K562 (cell line): Measurements from ENCODE around the gene ZCCHC3. TPM values are rescaled to one million over a fixed set of nuclear protein-coding genes. Genes with fewer than 3 reads are reported as not detected.

Source experiments
- CCNT2 ChIP-seq: IDR thresholded peaks from 2 replicates; pipeline ENCODE4 v1.6.1; 2011; ENCODE audit warnings: borderline replicate concordance, low read depth, mild to moderate bottlenecking, moderate library complexity, mixed read lengths, low read length; ENCODE audit not compliant: insufficient read length; ENCODE audit errors: extremely low read depth
- DIDO1 ChIP-seq: fragments of 450-650 bp; IDR thresholded peaks from 2 replicates; pipeline ENCODE4 v1.6.1; 2016; ENCODE audit warnings: low read depth, missing biosample characterization, missing genetic modification characterization
- FOSL1 ChIP-seq: fragments of 200-800 bp; sonication (Bioruptor generic); conservative IDR thresholded peaks from 2 replicates; pipeline ENCODE4 v1.6.1; 2016; ENCODE audit warnings: missing genetic modification characterization, missing compliant biosample characterization
- HDAC8 ChIP-seq: fragments of 450-650 bp; IDR thresholded peaks from 2 replicates; pipeline ENCODE4 v1.6.1; 2016; ENCODE audit warnings: mild to moderate bottlenecking, missing genetic modification characterization, moderate library complexity, missing compliant biosample characterization
- PHF21A ChIP-seq: fragments of 450-650 bp; IDR thresholded peaks from 2 replicates; pipeline ENCODE4 v1.6.1; 2017; ENCODE audit warnings: low read depth, borderline replicate concordance
- SREBF1 ChIP-seq: fragments of 150-350 bp; IDR thresholded peaks from 2 replicates; pipeline ENCODE4 v1.6.1; 2014; ENCODE audit warnings: antibody characterized with exemption, low read depth, low read length, borderline replicate concordance
- TARDBP ChIP-seq: fragments of 450-650 bp; IDR thresholded peaks from 2 replicates; pipeline ENCODE4 v1.6.1; 2016
- ZNF23 ChIP-seq: fragments of 250-450 bp; sonication (Bioruptor Pico); IDR thresholded peaks from 2 replicates; pipeline ENCODE4 v1.4.0; 2020; ENCODE audit warnings: mild to moderate bottlenecking
- polyA plus RNA-seq, 8 experiments: library from polyadenylated mRNA; depleted of rRNA in 4 of 8; stranded (reverse) in 5 of 8; unstranded in 3 of 8; fragments of >200 nt; fragmentation: Nextera tagmentation in 2 of 8; fragmentation: Illumina TruSeq in 1 of 8; extraction: Ambion mirVana in 2 of 8; extraction: Trizol in 1 of 8; gene quantifications; 2 replicates each; pipeline versions ENCODE4 v1.2.1 to v1.2.3, GENCODE V29; 2011 to 2014; ENCODE audit warnings: inconsistent platforms in 1 of 8, missing spikeins in 1 of 8
- total RNA-seq, 7 experiments: library from RNA; depleted of rRNA in 6 of 7; stranded (reverse); fragments of >200 nt in 6 of 7; fragmentation: Illumina TruSeq in 2 of 7; extraction: Trizol in 2 of 7; gene quantifications; 2 replicates each; pipeline versions ENCODE4 v1.2.1 to v1.2.3, GENCODE V29; 2011 to 2021; ENCODE audit warnings: low replicate concordance in 1 of 7
- TF ChIP-seq, protein P1 (sequence below): sonication (generic); formaldehyde crosslinking; IDR thresholded peaks from 2 replicates; pipeline ENCODE4 v1.9.0; 2022; ENCODE audit warnings: mild to moderate bottlenecking, missing genetic modification reagents
- TF ChIP-seq, protein P2 (sequence below): sonication (generic); formaldehyde crosslinking; IDR thresholded peaks from 2 replicates; pipeline ENCODE4 v1.8.1; 2023; ENCODE audit warnings: mild to moderate bottlenecking, missing genetic modification reagents
- TF ChIP-seq, protein P3 (sequence below), 2 experiments: fragments of 450-650 bp; IDR thresholded peaks; 2 replicates each; pipeline ENCODE4 v1.6.1; 2016
- TF ChIP-seq, protein P4 (sequence below): fragments of 450-650 bp; formaldehyde crosslinking; IDR thresholded peaks from 2 replicates; pipeline ENCODE4 v1.4.0; 2020; ENCODE audit warnings: mild to moderate bottlenecking, moderate library complexity
- TF ChIP-seq, protein P5 (sequence below), 2 experiments: IDR thresholded peaks; 2 replicates each; pipeline ENCODE4 v1.6.1; 2012; ENCODE audit warnings: improper control_type of control experiment in 2 of 2, low read depth in 2 of 2, low read length in 2 of 2, borderline replicate concordance in 1 of 2
- TF ChIP-seq, protein P6 (sequence below): fragments of 250-450 bp; sonication (Bioruptor Pico); IDR thresholded peaks from 2 replicates; pipeline ENCODE4 v1.8.0; 2021; ENCODE audit warnings: mild to moderate bottlenecking, moderate library complexity
- TF ChIP-seq, protein P7 (sequence below): IDR thresholded peaks from 3 replicates; pipeline ENCODE4 v1.6.1; 2011; ENCODE audit warnings: borderline replicate concordance, mild to moderate bottlenecking; ENCODE audit not compliant: insufficient read length, insufficient read depth

The ZCCHC3 gene
- total and polyA plus RNA-seq, 9 of the 15 experiments (the other 6 are each of a cell fraction or from before 2014, with no cell fraction given) = 2.8 to 23.3 (median 16.5) TPM

DNA sequence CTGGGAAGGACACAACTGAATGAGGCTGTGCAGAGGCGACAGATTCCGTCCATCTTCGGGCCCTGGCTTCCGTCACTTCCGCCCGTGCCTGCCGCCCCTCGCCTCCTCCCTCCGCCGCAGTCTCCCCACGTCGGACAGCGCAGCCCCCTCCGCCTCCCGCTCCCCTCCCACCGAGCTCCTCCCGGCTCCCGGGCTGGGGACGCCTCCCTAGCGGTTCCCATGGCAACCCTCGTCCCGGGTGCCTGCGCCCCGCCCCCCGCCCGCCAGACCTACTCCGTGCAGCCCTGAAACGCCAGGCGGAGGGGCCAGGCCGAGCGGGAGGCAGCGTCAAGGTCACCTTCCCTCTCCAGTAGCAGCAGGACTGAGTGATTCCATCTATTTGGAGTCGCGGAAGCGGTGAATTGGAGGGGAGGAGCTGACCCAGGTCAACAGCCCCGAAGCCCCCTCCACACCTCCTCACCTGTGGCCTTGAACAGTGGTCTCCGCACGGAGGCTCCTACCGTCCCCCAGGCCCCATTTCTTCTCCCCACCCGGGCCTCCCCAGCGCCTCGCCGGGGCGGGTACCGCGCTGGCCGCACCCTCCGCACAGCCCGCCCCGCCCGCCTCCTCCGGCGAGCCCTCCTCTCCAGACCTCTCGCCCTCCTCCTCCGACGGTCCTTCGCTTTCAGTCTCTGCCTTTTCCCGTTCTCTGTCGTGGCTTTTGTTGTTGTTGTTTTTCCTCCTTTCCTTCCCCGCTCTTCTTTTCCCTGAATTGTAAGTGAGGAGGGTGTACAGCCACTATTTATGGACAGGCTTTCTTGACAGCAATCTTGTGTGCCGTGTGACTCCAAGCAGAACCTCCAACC lies 50.5 kb downstream of the ZCCHC3 start (continued):
- TF ChIP-seq, protein P1, sequence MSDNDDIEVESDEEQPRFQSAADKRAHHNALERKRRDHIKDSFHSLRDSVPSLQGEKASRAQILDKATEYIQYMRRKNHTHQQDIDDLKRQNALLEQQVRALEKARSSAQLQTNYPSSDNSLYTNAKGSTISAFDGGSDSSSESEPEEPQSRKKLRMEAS = peak; percentile 52
- TF ChIP-seq SREBF1 = 0 out of 2 replicates have a peak, but pooled peaks have one; percentile 35
- TF ChIP-seq, protein P2, sequence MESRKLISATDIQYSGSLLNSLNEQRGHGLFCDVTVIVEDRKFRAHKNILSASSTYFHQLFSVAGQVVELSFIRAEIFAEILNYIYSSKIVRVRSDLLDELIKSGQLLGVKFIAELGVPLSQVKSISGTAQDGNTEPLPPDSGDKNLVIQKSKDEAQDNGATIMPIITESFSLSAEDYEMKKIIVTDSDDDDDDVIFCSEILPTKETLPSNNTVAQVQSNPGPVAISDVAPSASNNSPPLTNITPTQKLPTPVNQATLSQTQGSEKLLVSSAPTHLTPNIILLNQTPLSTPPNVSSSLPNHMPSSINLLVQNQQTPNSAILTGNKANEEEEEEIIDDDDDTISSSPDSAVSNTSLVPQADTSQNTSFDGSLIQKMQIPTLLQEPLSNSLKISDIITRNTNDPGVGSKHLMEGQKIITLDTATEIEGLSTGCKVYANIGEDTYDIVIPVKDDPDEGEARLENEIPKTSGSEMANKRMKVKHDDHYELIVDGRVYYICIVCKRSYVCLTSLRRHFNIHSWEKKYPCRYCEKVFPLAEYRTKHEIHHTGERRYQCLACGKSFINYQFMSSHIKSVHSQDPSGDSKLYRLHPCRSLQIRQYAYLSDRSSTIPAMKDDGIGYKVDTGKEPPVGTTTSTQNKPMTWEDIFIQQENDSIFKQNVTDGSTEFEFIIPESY (CRISPR knock-in tag) = no peak
- TF ChIP-seq TARDBP = no peak; the same call in 1 of the 2 replicates
- 0 out of 2 replicates have a peak, but pooled peaks have one; percentile 46 for TF ChIP-seq PHF21A
- TF ChIP-seq, protein P3, sequence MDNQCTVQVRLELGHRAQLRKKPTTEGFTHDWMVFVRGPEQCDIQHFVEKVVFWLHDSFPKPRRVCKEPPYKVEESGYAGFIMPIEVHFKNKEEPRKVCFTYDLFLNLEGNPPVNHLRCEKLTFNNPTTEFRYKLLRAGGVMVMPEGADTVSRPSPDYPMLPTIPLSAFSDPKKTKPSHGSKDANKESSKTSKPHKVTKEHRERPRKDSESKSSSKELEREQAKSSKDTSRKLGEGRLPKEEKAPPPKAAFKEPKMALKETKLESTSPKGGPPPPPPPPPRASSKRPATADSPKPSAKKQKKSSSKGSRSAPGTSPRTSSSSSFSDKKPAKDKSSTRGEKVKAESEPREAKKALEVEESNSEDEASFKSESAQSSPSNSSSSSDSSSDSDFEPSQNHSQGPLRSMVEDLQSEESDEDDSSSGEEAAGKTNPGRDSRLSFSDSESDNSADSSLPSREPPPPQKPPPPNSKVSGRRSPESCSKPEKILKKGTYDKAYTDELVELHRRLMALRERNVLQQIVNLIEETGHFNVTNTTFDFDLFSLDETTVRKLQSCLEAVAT (IDR thresholded peaks at IDR 0.05) = peak; percentile 82 to 85; a peak in 3 of 4 replicates
- TF ChIP-seq ZNF23 = no peak
- TF ChIP-seq DIDO1 (tag) = peak; percentile 48; the same call in 1 of the 2 replicates
- TF ChIP-seq, protein P4, sequence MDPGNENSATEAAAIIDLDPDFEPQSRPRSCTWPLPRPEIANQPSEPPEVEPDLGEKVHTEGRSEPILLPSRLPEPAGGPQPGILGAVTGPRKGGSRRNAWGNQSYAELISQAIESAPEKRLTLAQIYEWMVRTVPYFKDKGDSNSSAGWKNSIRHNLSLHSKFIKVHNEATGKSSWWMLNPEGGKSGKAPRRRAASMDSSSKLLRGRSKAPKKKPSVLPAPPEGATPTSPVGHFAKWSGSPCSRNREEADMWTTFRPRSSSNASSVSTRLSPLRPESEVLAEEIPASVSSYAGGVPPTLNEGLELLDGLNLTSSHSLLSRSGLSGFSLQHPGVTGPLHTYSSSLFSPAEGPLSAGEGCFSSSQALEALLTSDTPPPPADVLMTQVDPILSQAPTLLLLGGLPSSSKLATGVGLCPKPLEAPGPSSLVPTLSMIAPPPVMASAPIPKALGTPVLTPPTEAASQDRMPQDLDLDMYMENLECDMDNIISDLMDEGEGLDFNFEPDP = no peak
- TF ChIP-seq, protein P5, sequence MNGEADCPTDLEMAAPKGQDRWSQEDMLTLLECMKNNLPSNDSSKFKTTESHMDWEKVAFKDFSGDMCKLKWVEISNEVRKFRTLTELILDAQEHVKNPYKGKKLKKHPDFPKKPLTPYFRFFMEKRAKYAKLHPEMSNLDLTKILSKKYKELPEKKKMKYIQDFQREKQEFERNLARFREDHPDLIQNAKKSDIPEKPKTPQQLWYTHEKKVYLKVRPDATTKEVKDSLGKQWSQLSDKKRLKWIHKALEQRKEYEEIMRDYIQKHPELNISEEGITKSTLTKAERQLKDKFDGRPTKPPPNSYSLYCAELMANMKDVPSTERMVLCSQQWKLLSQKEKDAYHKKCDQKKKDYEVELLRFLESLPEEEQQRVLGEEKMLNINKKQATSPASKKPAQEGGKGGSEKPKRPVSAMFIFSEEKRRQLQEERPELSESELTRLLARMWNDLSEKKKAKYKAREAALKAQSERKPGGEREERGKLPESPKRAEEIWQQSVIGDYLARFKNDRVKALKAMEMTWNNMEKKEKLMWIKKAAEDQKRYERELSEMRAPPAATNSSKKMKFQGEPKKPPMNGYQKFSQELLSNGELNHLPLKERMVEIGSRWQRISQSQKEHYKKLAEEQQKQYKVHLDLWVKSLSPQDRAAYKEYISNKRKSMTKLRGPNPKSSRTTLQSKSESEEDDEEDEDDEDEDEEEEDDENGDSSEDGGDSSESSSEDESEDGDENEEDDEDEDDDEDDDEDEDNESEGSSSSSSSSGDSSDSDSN (IDR thresholded peaks at IDR 0.05; ENCODE audit: borderline replicate concordance in 1 of 2, low read depth in 2 of 2, low read length in 2 of 2) = 0 out of 4 replicates have a peak, but pooled peaks have one; percentile 22 to 36
- TF ChIP-seq, protein P6, sequence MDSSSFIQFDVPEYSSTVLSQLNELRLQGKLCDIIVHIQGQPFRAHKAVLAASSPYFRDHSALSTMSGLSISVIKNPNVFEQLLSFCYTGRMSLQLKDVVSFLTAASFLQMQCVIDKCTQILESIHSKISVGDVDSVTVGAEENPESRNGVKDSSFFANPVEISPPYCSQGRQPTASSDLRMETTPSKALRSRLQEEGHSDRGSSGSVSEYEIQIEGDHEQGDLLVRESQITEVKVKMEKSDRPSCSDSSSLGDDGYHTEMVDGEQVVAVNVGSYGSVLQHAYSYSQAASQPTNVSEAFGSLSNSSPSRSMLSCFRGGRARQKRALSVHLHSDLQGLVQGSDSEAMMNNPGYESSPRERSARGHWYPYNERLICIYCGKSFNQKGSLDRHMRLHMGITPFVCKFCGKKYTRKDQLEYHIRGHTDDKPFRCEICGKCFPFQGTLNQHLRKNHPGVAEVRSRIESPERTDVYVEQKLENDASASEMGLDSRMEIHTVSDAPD (CRISPR knock-in tag) = no peak
- TF ChIP-seq, protein P7, sequence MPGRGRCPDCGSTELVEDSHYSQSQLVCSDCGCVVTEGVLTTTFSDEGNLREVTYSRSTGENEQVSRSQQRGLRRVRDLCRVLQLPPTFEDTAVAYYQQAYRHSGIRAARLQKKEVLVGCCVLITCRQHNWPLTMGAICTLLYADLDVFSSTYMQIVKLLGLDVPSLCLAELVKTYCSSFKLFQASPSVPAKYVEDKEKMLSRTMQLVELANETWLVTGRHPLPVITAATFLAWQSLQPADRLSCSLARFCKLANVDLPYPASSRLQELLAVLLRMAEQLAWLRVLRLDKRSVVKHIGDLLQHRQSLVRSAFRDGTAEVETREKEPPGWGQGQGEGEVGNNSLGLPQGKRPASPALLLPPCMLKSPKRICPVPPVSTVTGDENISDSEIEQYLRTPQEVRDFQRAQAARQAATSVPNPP = no peak
- no peak for TF ChIP-seq HDAC8 (tag)
- peak; percentile 34; the same call in 1 of the 2 replicates for TF ChIP-seq FOSL1 (tag)
- TF ChIP-seq CCNT2 = peak; percentile 21
